Adipose tissue (tissue), 3 donors: ENCODE data around the gene FAAP100. TPM values are rescaled to one million over a fixed set of nuclear protein-coding genes. Genes with fewer than 3 reads are reported as not detected.

Experiments
- H3K27ac ChIP-seq: one replicate; pipeline ENCODE4 v1.5.1; 2013; ENCODE audit warnings: low read depth, low read length
- WGBS, 3 donors: extraction: QIAGEN DNeasy Blood & Tissue Kit; methylation state at CpG; one replicate each; pipeline ENCODE4 v1.1.7; 2013; 5-methylcytosine and 5-hydroxymethylcytosine counted together
- polyA plus RNA-seq, 3 donors: library from polyadenylated mRNA; stranded (reverse); fragments of 200-250 nt; gene quantifications; one replicate each; pipeline ENCODE4 v1.2.3, GENCODE V29; 2013
- donor health status: healthy with polysubstance abuse.
- donor health status: Bipolar disorder and iron deficiency.
- donor health status: healthy.

FAAP100 gene
- polyA plus RNA-seq, 3 donors = 10.1 to 25.9 (median 22.4) TPM

DNA sequence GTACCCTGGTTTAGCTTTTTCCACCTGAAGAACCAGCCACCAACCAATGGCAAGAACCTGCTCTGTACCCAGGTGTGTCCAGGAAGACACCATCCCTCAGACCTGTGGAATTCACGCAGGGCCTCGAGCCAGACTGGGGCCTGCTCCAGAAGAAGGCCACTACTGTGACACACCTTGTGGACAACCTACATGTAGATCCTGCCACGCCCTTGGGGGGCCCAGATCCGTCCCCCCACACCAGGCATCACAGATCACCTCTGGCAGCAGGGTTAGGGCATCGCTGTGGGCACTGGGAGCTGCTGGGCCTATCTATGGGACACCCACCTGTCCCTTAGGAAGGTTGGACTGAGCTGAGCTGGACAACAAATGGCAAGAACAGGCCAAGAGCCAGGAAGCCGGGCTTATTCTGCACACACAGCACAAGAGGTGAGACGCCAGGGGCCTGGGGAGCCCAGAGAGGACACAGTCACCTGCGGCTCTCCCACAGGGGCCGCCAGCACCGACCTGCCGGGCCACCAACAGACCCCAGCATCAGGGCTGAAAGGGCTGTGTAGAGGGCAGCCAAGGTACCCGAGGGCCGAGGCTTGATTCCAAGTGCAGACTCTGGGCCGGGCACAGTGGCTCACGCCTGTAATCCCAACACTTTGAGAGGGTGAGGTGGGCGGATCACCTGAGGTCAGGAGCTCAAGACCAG, 7.7 kb downstream of the FAAP100 start:
- no peak overlapping the region for H3K27ac ChIP-seq
- 88 to 95% (median 95%) methylated on average over 15 to 16 of the region's 16 CpGs for WGBS, 3 donors

GRCh38 chr17:81543756-81544155, 8.4 kb downstream of the FAAP100 start:
- 93 to 97% (median 96%) methylated on average over 15 of the region's 15 CpGs for WGBS, 3 donors
- no peak overlapping the region for H3K27ac ChIP-seq

GRCh38 chr17:81543339-81543675, 8.8 kb downstream of the FAAP100 start:
- no peak overlapping the region for H3K27ac ChIP-seq
- 86 to 90% (median 89%) methylated on average over 14 of the region's 14 CpGs for WGBS, 3 donors

GRCh38 chr17:81542431-81543338, 9.5 kb downstream of the FAAP100 start:
- no peak overlapping the region for H3K27ac ChIP-seq
- WGBS, 3 donors = 85 to 89% (median 86%) methylated on average over 15 of the region's 15 CpGs

- no peak overlapping the region for H3K27ac ChIP-seq
- 94 to 96% (median 95%) methylated on average over 16 to 17 of the region's 17 CpGs for WGBS, 3 donors
Observed at GRCh38 chr17:81541123-81541522, 11.0 kb downstream of the FAAP100 start.

DNA sequence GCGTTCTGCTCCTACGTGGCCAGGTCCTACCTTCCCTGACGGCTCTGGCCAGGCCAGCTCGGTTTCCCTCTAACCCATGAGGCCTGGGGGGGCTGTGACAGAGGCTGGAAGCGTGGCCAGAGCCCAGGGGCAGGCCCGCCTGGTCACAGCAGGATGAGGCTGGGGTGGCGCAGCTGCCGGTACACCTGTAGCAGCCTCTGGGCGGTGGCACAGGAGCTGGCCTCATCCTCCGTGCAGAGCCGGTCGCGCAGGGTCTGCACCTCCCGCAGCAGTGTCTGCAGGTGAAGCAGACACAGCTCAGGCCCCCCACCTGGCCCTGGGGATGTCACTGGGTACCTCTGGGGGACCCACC, 11.5 kb downstream of the FAAP100 start:
- no peak overlapping the region for H3K27ac ChIP-seq
- 94 to 96% (median 95%) methylated on average over 14 of the region's 14 CpGs for WGBS, 3 donors

- 91 to 95% (median 95%) methylated on average over 22 to 28 of the region's 28 CpGs for WGBS, 3 donors
Observed at GRCh38 chr17:81539961-81540675, 12.0 kb downstream of the FAAP100 start.

DNA sequence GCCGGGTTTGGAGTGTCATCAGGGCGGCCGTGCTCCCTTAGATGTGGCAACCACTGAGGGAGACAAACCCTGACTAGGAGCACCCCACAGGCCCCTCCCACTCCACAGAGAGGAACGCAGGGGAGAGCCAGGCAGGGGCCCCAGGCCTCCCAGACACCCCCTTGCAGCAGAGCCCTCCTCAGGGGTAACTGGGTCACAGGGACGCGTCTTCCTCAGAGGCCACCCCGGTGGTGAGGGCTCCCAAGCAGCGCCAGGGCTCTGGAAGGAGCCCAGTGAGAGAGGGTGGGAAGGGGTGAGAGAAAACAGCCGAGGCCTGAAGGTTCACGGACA, 12.6 kb downstream of the FAAP100 start:
- no peak overlapping the region for H3K27ac ChIP-seq
- 80 to 83% (median 82%) methylated on average over 10 of the region's 10 CpGs for WGBS, 3 donors

More at GRCh38 chr17:81539961-81540675, 12.0 kb downstream of the FAAP100 start:
- H3K27ac ChIP-seq = no peak overlapping the region

GRCh38 chr17:81538651-81539570, 13.2 kb downstream of the FAAP100 start:
- WGBS, 3 donors = 81 to 91% (median 88%) methylated on average over 26 of the region's 26 CpGs
- no peak overlapping the region for H3K27ac ChIP-seq

DNA sequence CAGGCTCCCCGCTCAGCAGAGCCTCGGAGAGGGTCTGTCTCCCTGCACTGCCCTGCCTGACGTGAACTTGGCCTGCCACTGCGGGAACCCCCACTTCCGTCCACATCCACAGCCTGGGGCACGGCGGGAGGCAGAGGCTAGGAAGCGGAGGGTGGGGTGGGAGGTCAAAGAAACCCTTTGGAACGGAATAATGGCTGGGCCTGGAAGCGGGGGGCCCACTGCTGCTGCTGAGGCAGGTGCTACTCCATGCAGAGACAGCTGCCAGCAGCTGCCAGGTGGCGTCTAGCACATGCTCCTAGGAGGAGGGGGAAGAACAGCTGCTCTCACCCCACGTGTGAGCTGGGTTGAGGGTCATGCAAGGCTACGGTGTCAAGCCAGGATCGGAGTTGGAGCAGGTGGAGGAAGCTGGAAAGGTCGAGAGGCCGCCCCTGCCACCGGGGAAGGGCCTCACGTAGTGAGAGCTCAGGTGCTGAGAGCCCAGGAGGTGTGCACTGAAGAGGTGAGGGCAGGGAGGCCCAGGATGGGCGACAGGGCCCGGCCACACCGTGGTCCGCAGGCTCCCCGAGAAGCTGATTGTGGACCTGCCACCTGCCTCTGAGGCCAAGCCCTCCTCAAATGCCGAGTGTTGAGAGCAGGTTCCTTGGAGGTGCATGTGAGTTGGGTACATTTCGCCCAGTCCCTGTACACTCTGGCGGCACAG, 14.1 kb downstream of the FAAP100 start:
- 34 to 80% (median 74%) methylated on average over 25 to 26 of the region's 26 CpGs for WGBS, 3 donors
- H3K27ac ChIP-seq = no peak overlapping the region

DNA sequence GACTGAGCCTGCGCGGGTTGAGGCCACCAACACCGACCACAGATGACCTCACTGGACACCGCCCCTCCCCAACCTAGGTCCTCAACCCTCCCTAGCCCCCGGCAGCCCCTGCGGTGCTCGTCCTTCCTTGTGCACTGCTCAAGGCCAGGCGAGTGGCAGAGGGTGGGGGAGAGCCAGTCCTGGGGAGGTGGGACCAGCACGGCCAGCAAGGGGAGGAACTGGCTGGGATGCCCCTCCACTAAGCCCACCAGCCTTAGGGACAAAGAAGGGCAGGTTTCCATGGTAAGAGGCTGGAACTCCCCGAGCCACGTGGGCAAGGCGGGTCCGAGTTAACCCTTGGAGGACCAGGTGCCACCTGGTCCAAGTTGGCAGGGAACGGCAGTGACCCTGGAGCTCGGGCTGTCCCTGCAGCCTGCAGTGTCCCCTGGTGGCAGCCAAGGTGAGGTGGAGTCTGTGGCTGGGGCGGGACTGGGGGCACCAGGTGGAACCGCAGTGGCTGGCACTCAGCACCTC, 14.8 kb downstream of the FAAP100 start:
- 6 to 15% (median 6%) methylated on average over 17 of the region's 17 CpGs for WGBS, 3 donors
- H3K27ac ChIP-seq = no peak overlapping the region

DNA sequence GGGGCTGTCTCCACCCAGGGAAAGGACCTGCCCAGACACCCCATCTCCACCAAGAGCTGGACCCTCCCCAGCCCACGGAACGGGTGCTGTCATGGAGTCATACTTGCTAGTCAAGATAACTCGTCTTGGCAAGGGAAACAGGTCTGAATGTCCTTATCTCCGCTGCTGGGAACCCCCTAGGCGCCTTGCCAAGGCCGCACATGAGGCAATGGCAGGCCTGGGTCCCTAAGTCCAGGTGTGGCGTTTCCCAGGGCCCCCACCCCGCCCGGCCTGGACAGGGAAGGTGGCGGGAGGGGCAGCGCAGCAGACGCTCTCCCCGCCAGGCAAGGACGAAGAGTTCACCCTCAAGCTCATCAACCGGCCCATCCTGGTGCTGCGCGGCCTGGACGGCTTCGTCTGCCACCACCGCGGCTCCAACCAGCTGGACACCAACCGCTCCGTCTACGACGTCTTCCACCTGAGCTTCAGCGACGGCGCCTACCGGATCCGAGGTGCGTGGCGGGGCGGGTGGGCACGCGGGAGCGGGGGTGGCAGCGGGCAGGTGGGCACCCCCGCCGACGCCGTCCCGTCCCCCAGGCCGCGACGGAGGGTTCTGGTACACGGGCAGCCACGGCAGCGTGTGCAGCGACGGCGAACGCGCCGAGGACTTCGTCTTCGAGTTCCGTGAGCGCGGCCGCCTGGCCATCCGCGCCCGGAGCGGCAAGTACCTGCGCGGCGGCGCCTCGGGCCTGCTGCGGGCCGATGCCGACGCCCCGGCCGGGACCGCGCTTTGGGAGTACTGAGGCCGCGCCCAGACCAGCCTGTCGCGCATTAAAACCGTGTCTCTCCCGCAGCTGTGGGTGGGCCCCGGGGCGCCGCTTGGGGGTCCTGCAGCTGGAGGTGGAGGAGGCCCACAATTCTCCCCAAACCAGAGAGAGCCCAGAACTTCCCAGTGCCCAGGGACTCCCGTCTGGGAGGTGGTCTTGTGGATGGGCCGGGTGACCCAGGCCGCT, 15.6 kb downstream of the FAAP100 start:
- 4 to 7% (median 6%) methylated on average over 75 to 89 of the region's 89 CpGs for WGBS, 3 donors
- no peak overlapping the region for H3K27ac ChIP-seq

DNA sequence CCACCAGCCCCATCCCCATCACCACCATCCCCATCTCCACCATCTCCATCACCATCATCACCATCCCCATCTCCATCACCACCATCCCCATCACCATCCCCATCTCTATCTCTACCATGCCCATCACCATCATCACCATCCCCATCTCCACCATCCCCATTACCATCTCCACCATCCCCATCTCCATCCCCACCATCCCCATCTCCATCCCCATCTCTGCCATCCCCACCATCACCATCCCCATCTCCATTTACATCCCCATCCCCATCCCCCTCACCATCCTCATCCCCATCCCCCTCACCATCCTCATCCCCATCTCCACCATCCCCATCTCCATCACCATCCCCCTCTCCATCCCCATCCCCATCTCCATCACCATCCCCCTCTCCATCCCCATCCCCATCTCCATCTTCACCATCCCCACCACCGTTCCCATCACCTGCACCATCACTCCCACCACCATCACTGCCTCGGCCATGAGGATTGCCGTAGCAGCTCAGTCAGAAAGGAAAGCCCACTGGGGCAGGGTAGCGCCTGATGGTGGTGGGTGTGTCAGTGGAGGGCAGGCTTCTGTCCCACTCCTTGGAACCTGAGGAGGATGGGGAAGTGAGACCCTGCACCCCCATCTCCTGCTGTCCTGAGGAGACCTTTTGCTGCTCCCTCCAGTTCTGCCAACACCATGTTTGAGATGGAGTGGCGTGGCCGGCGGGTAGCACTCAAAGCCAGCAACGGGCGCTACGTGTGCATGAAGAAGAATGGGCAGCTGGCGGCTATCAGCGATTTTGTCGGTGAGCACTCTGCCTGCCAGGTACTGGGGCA, 16.5 kb downstream of the FAAP100 start:
- H3K27ac ChIP-seq = no peak overlapping the region
- 30 to 67% (median 64%) methylated on average over 13 of the region's 13 CpGs for WGBS, 3 donors

DNA sequence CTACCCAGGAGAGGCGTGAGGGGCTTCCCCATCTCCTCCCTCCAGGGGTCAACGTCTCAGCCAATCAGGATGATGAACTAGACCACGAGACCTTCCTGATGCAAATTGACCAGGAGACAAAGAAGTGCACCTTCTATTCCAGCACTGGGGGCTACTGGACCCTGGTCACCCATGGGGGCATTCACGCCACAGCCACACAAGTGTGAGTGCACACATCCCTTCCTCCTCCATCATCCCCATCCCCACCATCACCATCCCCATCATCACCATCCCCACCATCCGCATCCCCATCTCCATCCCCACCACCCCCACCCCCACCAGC, 17.2 kb downstream of the FAAP100 start:
- H3K27ac ChIP-seq = no peak overlapping the region
- 65 to 88% (median 81%) methylated on average over 4 to 5 of the region's 5 CpGs for WGBS, 3 donors

DNA sequence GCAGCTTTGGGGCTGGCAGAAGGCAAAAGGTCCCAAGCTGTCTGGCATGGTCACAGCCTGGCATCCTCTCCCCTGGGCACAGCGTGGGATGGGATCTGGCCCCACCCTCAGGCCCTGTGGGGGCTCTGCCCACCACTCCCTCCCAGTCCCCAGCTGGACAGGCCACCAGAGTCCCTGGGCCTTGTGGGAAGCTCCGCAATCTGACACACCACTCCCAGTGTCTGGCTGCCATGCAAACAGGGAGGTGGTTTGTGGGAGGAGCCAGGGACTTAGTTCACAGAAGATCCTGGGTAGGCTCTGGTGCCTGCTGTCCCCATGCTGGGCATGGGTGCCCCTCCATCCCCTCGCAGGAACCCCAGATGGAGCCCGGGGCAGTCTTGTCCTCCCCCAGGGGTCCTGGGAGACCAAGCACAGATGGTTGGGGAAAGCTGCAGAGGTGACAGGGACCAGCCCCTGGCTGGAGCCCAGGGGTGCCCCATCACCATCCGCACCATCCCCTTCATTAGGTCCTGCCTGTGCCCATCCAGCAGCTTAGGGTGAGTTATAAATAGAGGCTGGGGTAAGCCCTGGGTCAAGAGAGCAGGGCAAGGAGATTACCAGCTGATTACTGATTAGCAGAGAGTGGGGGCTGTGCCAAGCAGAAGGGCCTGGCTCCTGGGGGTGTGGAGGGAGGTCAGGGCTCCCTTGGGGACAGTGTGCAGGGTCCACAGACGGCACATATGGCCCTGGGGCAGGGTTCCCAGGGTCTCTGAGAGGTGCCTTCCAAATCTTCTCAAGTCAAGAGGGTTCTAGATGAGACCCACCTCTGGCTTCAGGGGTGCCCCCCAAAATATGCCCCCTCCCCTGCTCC, 17.8 kb downstream of the FAAP100 start:
- WGBS, 3 donors = 62 to 72% (median 65%) methylated on average over 6 of the region's 6 CpGs
- no peak overlapping the region for H3K27ac ChIP-seq
